ENCODE results near the gene CT45A10. TPM values are rescaled to one million over a fixed set of nuclear protein-coding genes. Genes with fewer than 3 reads are reported as not detected.
"Not testable (repeated sequence)": the region's sequence is repeated elsewhere in the genome, so short reads cannot be mapped to it uniquely, and the experiment has no call there.

Gene CT45A10
- total and polyA plus RNA-seq, 2 experiments from 2014 or later: not detected

DNA sequence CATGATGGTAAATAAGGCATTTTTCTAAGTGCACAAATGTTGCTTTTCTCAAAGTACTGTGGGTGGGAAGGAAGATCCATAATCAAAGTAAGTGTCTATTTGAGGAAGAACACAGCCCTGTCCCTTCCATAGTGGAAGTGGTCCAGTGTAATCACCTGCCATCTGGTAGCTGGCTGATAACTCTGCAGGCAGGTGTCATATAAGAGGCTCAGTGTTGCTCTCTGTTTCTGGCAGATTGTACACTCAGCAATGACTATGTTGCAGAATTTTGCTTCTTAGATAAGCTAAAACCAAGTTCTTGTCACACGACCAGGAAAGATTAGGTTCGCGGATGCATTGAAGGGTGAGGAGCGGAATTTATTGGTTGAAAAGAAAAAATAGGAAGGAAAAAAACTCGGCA lies 21.2 kb upstream of the CT45A10 start:
- no peak overlapping the region for H3K4me3 ChIP-seq
- no peaks in the 10 kb centered on the region for H3K9me3 ChIP-seq (ENCODE audit: low read depth)
- H3K79me2 ChIP-seq (ENCODE audit: insufficient read depth): no peaks in the 10 kb centered on the region
- 59 to 84% methylated on average over 3 to 5 of the region's 5 CpGs for WGBS, 2 experiments (ENCODE audit: low coverage in 1 of 2, low lambda C conversion rate in 2 of 2, missing lambda C conversion rate in 2 of 2)
- no peak overlapping the region for H2AFZ ChIP-seq
- no peaks in the 10 kb centered on the region for H3F3A ChIP-seq (ENCODE audit: insufficient read depth)
- H3K4me2 ChIP-seq (ENCODE audit: unreplicated experiment): no peak overlapping the region
- H3K27ac ChIP-seq: no peak overlapping the region
- no peaks in the 10 kb centered on the region for H4K20me1 ChIP-seq (ENCODE audit: insufficient read depth)
- no peaks in the 10 kb centered on the region for H3K27me3 ChIP-seq (replicated peaks; ENCODE audit: insufficient read depth)
- no peaks in the 10 kb centered on the region for H3K9me2 ChIP-seq (ENCODE audit: insufficient read depth)
- TF ChIP-seq EZH2phosphoT487 (IDR thresholded peaks at IDR 0.05; ENCODE audit: insufficient read depth, low read depth): no peak
- TF ChIP-seq EZH2 (IDR thresholded peaks at IDR 0.05; ENCODE audit: insufficient read depth, poor library complexity, severe bottlenecking): no peak
- H3K36me3 ChIP-seq (ENCODE audit: low read depth): no peaks in the 10 kb centered on the region
- in situ Hi-C loops (cut with MboI): no loop called here
- no peak overlapping the region for H3K9ac ChIP-seq
- no peaks in the 10 kb centered on the region for H3K4me1 ChIP-seq (ENCODE audit: insufficient read depth)
- DNase-seq: no peak

- no peak overlapping the region for H3K9ac ChIP-seq
- no peaks in the 10 kb centered on the region for H3K27me3 ChIP-seq (replicated peaks; ENCODE audit: insufficient read depth)
- no peak overlapping the region for H2AFZ ChIP-seq
- no peak for DNase-seq
- H3K27ac ChIP-seq: no peak overlapping the region
- no peaks in the 10 kb centered on the region for H4K20me1 ChIP-seq (ENCODE audit: insufficient read depth)
- no peak overlapping the region for H3K4me3 ChIP-seq
- 20% methylated on average over 5 of the region's 5 CpGs for WGBS, 2 experiments (ENCODE audit: low coverage in 1 of 2, low lambda C conversion rate in 2 of 2, missing lambda C conversion rate in 2 of 2)
- H3F3A ChIP-seq (ENCODE audit: insufficient read depth): no peaks in the 10 kb centered on the region
- no peaks in the 10 kb centered on the region for H3K79me2 ChIP-seq (ENCODE audit: insufficient read depth)
- no peak for TF ChIP-seq EZH2phosphoT487 (IDR thresholded peaks at IDR 0.05; ENCODE audit: insufficient read depth, low read depth)
- TF ChIP-seq EZH2 (IDR thresholded peaks at IDR 0.05; ENCODE audit: insufficient read depth, poor library complexity, severe bottlenecking): no peak
- H3K9me2 ChIP-seq (ENCODE audit: insufficient read depth): no peaks in the 10 kb centered on the region
- H3K4me2 ChIP-seq (ENCODE audit: unreplicated experiment): no peak overlapping the region
- H3K36me3 ChIP-seq (ENCODE audit: low read depth): no peaks in the 10 kb centered on the region
- H3K4me1 ChIP-seq (ENCODE audit: insufficient read depth): no peaks in the 10 kb centered on the region
- no peaks in the 10 kb centered on the region for H3K9me3 ChIP-seq (ENCODE audit: low read depth)
- in situ Hi-C loops (cut with MboI): no loop called here
These were observed 17.0 kb upstream of the CT45A10 start for GRCh38 chrX:135910251-135910650.

DNA sequence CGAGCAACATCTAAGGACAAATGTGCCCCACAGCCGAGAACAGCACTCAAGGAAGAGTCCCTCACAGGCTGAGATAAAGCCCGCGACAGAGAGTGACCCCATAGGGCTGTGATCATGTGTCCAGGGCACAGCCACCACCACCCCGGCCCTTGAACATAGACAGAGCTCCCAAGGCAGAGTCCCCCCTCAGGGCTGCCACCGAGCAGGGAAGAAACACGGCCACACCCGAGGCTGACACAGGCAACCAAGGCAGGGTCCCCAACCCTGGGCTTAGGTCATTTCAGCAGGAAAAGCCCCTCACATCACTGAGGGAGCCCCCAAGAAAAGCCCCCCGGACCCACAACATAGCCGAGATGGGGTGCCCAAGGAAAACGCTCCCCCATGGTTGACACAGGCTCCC lies 463 bp downstream of the CT45A10 start:
- Histone ChIP-seq H3K4me3 (no peak overlapping the region), H3K9me3 (ENCODE audit: low read depth) (no peaks in the 10 kb centered on the region), H3K4me1 (ENCODE audit: insufficient read depth) (no peaks in the 10 kb centered on the region), H3K79me2 (ENCODE audit: insufficient read depth) (no peaks in the 10 kb centered on the region), H2AFZ (no peak overlapping the region), H3K9me2 (ENCODE audit: insufficient read depth) (no peaks in the 10 kb centered on the region), H3K36me3 (ENCODE audit: low read depth) (no peaks in the 10 kb centered on the region), H3K27ac (no peak overlapping the region), H3K27me3 (replicated peaks; ENCODE audit: insufficient read depth) (no peaks in the 10 kb centered on the region), H3K4me2 (ENCODE audit: unreplicated experiment) (no peak overlapping the region), H3F3A (ENCODE audit: insufficient read depth) (no peaks in the 10 kb centered on the region), H3K9ac (no peak overlapping the region), H4K20me1 (ENCODE audit: insufficient read depth) (no peaks in the 10 kb centered on the region)
- in situ Hi-C loops (cut with MboI): no loop called here
- TF ChIP-seq EZH2 (IDR thresholded peaks at IDR 0.05; ENCODE audit: insufficient read depth, poor library complexity, severe bottlenecking): no peak
- no peak for TF ChIP-seq EZH2phosphoT487 (IDR thresholded peaks at IDR 0.05; ENCODE audit: insufficient read depth, low read depth)
- 54 to 62% methylated on average over 5 to 6 of the region's 11 CpGs for WGBS, 2 experiments (ENCODE audit: low coverage in 1 of 2, low lambda C conversion rate in 2 of 2, missing lambda C conversion rate in 2 of 2)
- no peak for DNase-seq

- H4K20me1 ChIP-seq (ENCODE audit: insufficient read depth): no peaks in the 10 kb centered on the region
- H3K9me3 ChIP-seq (ENCODE audit: low read depth): no peaks in the 10 kb centered on the region
- H3K9me2 ChIP-seq (ENCODE audit: insufficient read depth): no peaks in the 10 kb centered on the region
- DNase-seq: no peak
- H3K36me3 ChIP-seq (ENCODE audit: low read depth): no peaks in the 10 kb centered on the region
- H3F3A ChIP-seq (ENCODE audit: insufficient read depth): no peaks in the 10 kb centered on the region
- no peaks in the 10 kb centered on the region for H3K4me1 ChIP-seq (ENCODE audit: insufficient read depth)
- no peak overlapping the region for H3K9ac ChIP-seq
- H3K27ac ChIP-seq: no peak overlapping the region
- no peak overlapping the region for H2AFZ ChIP-seq
- WGBS, 2 experiments (ENCODE audit: low coverage in 1 of 2, low lambda C conversion rate in 2 of 2, missing lambda C conversion rate in 2 of 2): 48 to 59% methylated on average over 10 to 14 of the region's 14 CpGs
- no peaks in the 10 kb centered on the region for H3K27me3 ChIP-seq (replicated peaks; ENCODE audit: insufficient read depth)
- H3K4me3 ChIP-seq: no peak overlapping the region
- H3K79me2 ChIP-seq (ENCODE audit: insufficient read depth): no peaks in the 10 kb centered on the region
- no peak overlapping the region for H3K4me2 ChIP-seq (ENCODE audit: unreplicated experiment)
- TF ChIP-seq EZH2 (IDR thresholded peaks at IDR 0.05; ENCODE audit: insufficient read depth, poor library complexity, severe bottlenecking): no peak
- TF ChIP-seq EZH2phosphoT487 (IDR thresholded peaks at IDR 0.05; ENCODE audit: insufficient read depth, low read depth): no peak
- in situ Hi-C loops (cut with MboI): no loop called here
These were observed 3.1 kb downstream of the CT45A10 start for GRCh38 chrX:135890087-135890585.

- H2AFZ ChIP-seq; H3K9me2 ChIP-seq (ENCODE audit: insufficient read depth); H3K27me3 ChIP-seq (replicated peaks; ENCODE audit: insufficient read depth); H3K27ac ChIP-seq; H3K36me3 ChIP-seq (ENCODE audit: low read depth); H3K79me2 ChIP-seq (ENCODE audit: insufficient read depth); H3K4me1 ChIP-seq (ENCODE audit: insufficient read depth); DNase-seq; H3K4me3 ChIP-seq; H4K20me1 ChIP-seq (ENCODE audit: insufficient read depth); in situ Hi-C loops (cut with MboI); H3K9me3 ChIP-seq (ENCODE audit: low read depth); H3K9ac ChIP-seq; H3K4me2 ChIP-seq (ENCODE audit: unreplicated experiment); H3F3A ChIP-seq (ENCODE audit: insufficient read depth): not testable (repeated sequence)
- 56 to 62% methylated on average over 5 to 8 of the region's 15 CpGs for WGBS, 2 experiments (ENCODE audit: low coverage in 1 of 2, low lambda C conversion rate in 2 of 2, missing lambda C conversion rate in 2 of 2)
These were observed 4.3 kb downstream of the CT45A10 start for GRCh38 chrX:135888976-135889375.

DNA sequence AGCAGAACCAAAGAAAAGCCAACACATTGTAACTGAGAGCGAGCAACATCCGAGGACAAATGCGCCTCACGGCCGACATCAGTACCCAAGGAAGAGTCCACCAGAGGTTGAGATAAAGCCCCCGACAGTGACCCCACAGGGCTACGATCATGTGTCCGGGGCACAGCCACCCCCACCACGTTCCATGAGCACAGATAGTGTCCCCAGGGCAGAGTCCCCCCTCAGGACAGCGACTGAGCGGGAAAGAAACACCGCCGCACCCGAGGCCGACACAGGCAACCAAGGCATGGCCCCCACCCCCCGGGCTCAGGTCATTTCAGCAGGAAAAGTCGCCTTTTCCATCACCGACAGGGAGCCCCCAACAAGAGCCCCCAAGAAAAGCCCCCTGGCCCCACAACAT lies 5.0 kb downstream of the CT45A10 start:
- H3F3A ChIP-seq (ENCODE audit: insufficient read depth); H3K79me2 ChIP-seq (ENCODE audit: insufficient read depth); H3K4me3 ChIP-seq; DNase-seq; H3K4me1 ChIP-seq (ENCODE audit: insufficient read depth); H3K9me3 ChIP-seq (ENCODE audit: low read depth); H3K27me3 ChIP-seq (replicated peaks; ENCODE audit: insufficient read depth); H4K20me1 ChIP-seq (ENCODE audit: insufficient read depth); H3K36me3 ChIP-seq (ENCODE audit: low read depth); H2AFZ ChIP-seq; H3K4me2 ChIP-seq (ENCODE audit: unreplicated experiment); H3K27ac ChIP-seq; in situ Hi-C loops (cut with MboI); H3K9ac ChIP-seq; H3K9me2 ChIP-seq (ENCODE audit: insufficient read depth): not testable (repeated sequence)
- WGBS, 2 experiments (ENCODE audit: low coverage in 1 of 2, low lambda C conversion rate in 2 of 2, missing lambda C conversion rate in 2 of 2): 60 to 77% methylated on average over 12 of the region's 18 CpGs

- H3K79me2 ChIP-seq (ENCODE audit: insufficient read depth); H3K4me1 ChIP-seq (ENCODE audit: insufficient read depth); H3K4me3 ChIP-seq; DNase-seq; H4K20me1 ChIP-seq (ENCODE audit: insufficient read depth); H3K9ac ChIP-seq; H2AFZ ChIP-seq; H3K4me2 ChIP-seq (ENCODE audit: unreplicated experiment); H3K27ac ChIP-seq; H3K9me2 ChIP-seq (ENCODE audit: insufficient read depth); in situ Hi-C loops (cut with MboI); H3K27me3 ChIP-seq (replicated peaks; ENCODE audit: insufficient read depth); H3K36me3 ChIP-seq (ENCODE audit: low read depth); H3F3A ChIP-seq (ENCODE audit: insufficient read depth); H3K9me3 ChIP-seq (ENCODE audit: low read depth): not testable (repeated sequence)
- 0 to 6% methylated on average over 2 to 4 of the region's 5 CpGs for WGBS, 2 experiments (ENCODE audit: low coverage in 1 of 2, low lambda C conversion rate in 2 of 2, missing lambda C conversion rate in 2 of 2)
These were observed 10.5 kb downstream of the CT45A10 start for GRCh38 chrX:135882741-135883140.

Measured in GM23248 (cell line).